GM23338 (cell line): ENCODE measurements around the gene VEGFC. TPM values are rescaled to one million over a fixed set of nuclear protein-coding genes. Genes with fewer than 3 reads are reported as not detected.

Experiments used
- ATAC-seq: fragments of 200-7000 bp; cut with Tn5 transposase; 3 replicates; pipeline ENCODE4 v1.9.1; 2020
- DNase-seq: peaks from one replicate; pipeline ENCODE4 v3.0.0-alpha.2; 2015; ENCODE audit warnings: low spot score
- H2AFZ ChIP-seq: fragments of 200-600 bp; sonication (generic); 2 replicates; pipeline ENCODE4 v1.8.0; 2016; ENCODE audit warnings: antibody characterized with exemption, mild to moderate bottlenecking, moderate library complexity
- H3F3A ChIP-seq: fragments of 200-600 bp; sonication (generic); replicated peaks from 2 replicates; pipeline ENCODE4 v1.8.0; 2017; ENCODE audit warnings: antibody characterized with exemption, mixed run types, low read depth
- H3K27ac ChIP-seq: fragments of 200-600 bp; sonication (generic); 2 replicates; pipeline ENCODE4 v1.6.1; 2016; ENCODE audit warnings: low read depth
- H3K27me3 ChIP-seq: fragments of 200-600 bp; sonication (generic); 2 replicates; pipeline ENCODE4 v1.8.0; 2016; ENCODE audit warnings: mild to moderate bottlenecking, mixed run types, moderate library complexity; ENCODE audit not compliant: insufficient read depth
- H3K36me3 ChIP-seq: fragments of 200-600 bp; sonication (generic); 2 replicates; pipeline ENCODE4 v1.8.0; 2016; ENCODE audit warnings: mild to moderate bottlenecking; ENCODE audit not compliant: insufficient read depth
- H3K4me1 ChIP-seq: fragments of 200-600 bp; sonication (generic); 2 replicates; pipeline ENCODE4 v1.8.0; 2016; ENCODE audit warnings: mild to moderate bottlenecking, moderate library complexity; ENCODE audit not compliant: insufficient read depth
- H3K4me2 ChIP-seq: fragments of 200-600 bp; sonication (generic); 2 replicates; pipeline ENCODE4 v1.7.1; 2017; ENCODE audit warnings: mixed run types
- H3K4me3 ChIP-seq: fragments of 200-600 bp; sonication (generic); 2 replicates; pipeline ENCODE4 v1.6.1; 2016; ENCODE audit warnings: mixed run types
- H3K79me2 ChIP-seq: fragments of 200-600 bp; sonication (generic); replicated peaks from 2 replicates; pipeline ENCODE4 v1.8.0; 2017; ENCODE audit warnings: mild to moderate bottlenecking; ENCODE audit not compliant: insufficient read depth
- H3K9me2 ChIP-seq: fragments of 200-600 bp; sonication (generic); 2 replicates; pipeline ENCODE4 v1.8.0; 2017; ENCODE audit not compliant: insufficient read depth
- H4K20me1 ChIP-seq: fragments of 200-600 bp; sonication (generic); replicated peaks from 2 replicates; pipeline ENCODE4 v1.8.0; 2017; ENCODE audit warnings: mild to moderate bottlenecking; ENCODE audit not compliant: insufficient read depth
- H3K27ac Mint-ChIP-seq: 2 replicates; pipeline ENCODE4 v1.8.0; 2020; ENCODE audit warnings: inconsistent platforms, mild to moderate bottlenecking, moderate library complexity, mixed read lengths
- H3K27me3 Mint-ChIP-seq: 3 replicates; pipeline ENCODE4 v1.8.0; 2022; ENCODE audit warnings: low read depth, mild to moderate bottlenecking, moderate library complexity, mixed read lengths, inconsistent platforms; ENCODE audit not compliant: insufficient read depth, poor library complexity
- H3K36me3 Mint-ChIP-seq: 3 replicates; pipeline ENCODE4 v1.8.0; 2021; ENCODE audit warnings: low read depth, mild to moderate bottlenecking, inconsistent platforms, moderate library complexity, mixed read lengths
- H3K4me1 Mint-ChIP-seq: 3 replicates; pipeline ENCODE4 v1.8.0; 2020; ENCODE audit warnings: mild to moderate bottlenecking, inconsistent platforms, mixed read lengths
- H3K4me3 Mint-ChIP-seq: 3 replicates; pipeline ENCODE4 v1.8.0; 2021; ENCODE audit warnings: moderate library complexity, mild to moderate bottlenecking, inconsistent platforms, mixed read lengths
- H3K9me3 Mint-ChIP-seq: 3 replicates; pipeline ENCODE4 v1.8.0; 2020; ENCODE audit warnings: moderate library complexity, mild to moderate bottlenecking, inconsistent platforms, mixed read lengths
- CREB1 ChIP-seq: fragments of 250-450 bp; sonication (Bioruptor Pico); IDR thresholded peaks from 2 replicates; pipeline ENCODE4 v1.5.0; 2020; ENCODE audit warnings: low read depth, mild to moderate bottlenecking, moderate library complexity
- EZH2phosphoT487 ChIP-seq: fragments of 200-600 bp; sonication (generic); IDR thresholded peaks from one replicate; pipeline ENCODE4 v1.8.1; 2018; ENCODE audit warnings: antibody characterized with exemption; ENCODE audit not compliant: unreplicated experiment
- NANOG ChIP-seq: IDR thresholded peaks from 2 replicates; pipeline ENCODE4 v1.6.1; 2016; ENCODE audit warnings: antibody characterized with exemption, borderline replicate concordance
- POLR2AphosphoS5 ChIP-seq: IDR thresholded peaks from 2 replicates; pipeline ENCODE4 v1.6.1; 2016; ENCODE audit warnings: antibody characterized with exemption, low read depth
- ZNF114 ChIP-seq: fragments of 250-450 bp; sonication (Bioruptor Pico); IDR thresholded peaks from 2 replicates; pipeline ENCODE4 v1.5.0; 2020; ENCODE audit warnings: mild to moderate bottlenecking, moderate library complexity
- ZNF331 ChIP-seq: fragments of 250-450 bp; sonication (Bioruptor Pico); IDR thresholded peaks from 2 replicates; pipeline ENCODE4 v1.5.0; 2020; ENCODE audit warnings: low read depth, mild to moderate bottlenecking, moderate library complexity
- polyA plus RNA-seq: library from polyadenylated mRNA; unstranded; fragments of >200 nt; fragmentation: Nextera tagmentation; extraction: Ambion mirVana; gene quantifications from 2 replicates; pipeline ENCODE4 v1.2.1, GENCODE V29; 2016
- total RNA-seq: library from RNA; depleted of rRNA; stranded (reverse); fragments of >200 nt; shearing (Covaris generic); gene quantifications from 2 replicates; pipeline ENCODE4 v1.2.3, GENCODE V29; 2014
- TF ChIP-seq, protein P1 (sequence below): fragments of 250-450 bp; sonication (Bioruptor Pico); IDR thresholded peaks from 2 replicates; pipeline ENCODE4 v1.5.0; 2020; ENCODE audit warnings: mild to moderate bottlenecking, moderate library complexity
- TF ChIP-seq, protein P2 (sequence below), 2 experiments: fragments of 200-600 bp in 1 of 2; sonication (generic) in 1 of 2; conservative IDR thresholded peaks; 2 replicates each; pipeline versions ENCODE4 v1.5.1 to v1.6.1; 2016 to 2017; ENCODE audit warnings: antibody characterized with exemption in 2 of 2, low read depth in 2 of 2, mild to moderate bottlenecking in 2 of 2, moderate library complexity in 1 of 2

VEGFC gene
- total and polyA plus RNA-seq, 2 experiments from 2014 or later: 0.87 to 1.1 TPM

DNA sequence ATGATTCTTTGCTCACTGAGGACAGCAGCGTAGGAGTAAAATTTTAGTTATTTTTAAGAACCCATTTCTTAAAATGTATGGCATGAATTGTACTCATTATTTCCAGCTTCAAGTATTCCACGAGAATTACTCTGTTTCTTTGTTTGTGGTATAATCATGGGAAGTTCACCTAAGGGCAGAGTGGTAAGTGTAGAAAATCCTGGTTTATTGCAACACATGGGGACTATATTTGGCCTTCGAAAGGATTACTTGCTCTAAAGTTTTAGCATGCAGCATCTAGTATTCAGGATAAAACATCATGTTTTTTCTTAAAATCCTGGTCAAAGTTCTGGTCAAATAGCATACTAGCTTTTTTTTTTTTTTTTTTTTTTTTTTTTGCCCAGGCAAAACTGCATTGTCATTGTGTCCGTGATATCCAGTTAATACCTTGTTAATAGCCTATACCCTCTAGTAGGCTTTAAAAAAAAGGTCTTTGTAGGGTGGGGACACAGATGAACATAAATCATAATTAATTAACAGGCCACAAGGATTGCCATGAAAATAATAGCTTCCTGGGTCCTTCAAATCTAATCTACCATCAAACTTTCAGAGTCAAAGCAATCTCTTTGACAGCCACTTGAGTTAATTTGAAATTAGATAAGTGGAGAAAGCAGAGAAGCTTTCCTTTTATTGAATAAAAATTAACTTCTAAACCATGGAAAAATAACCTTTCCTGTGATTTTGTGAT is 44.6 kb upstream of the VEGFC start:
- no peaks in the 10 kb centered on the region for H3F3A ChIP-seq
- Mint-ChIP-seq H3K9me3 (no peaks in the 10 kb centered on the region), H3K27ac (peak overlapping the region; percentile 39), H3K27me3 (no peaks in the 10 kb centered on the region), H3K4me3 (no peak overlapping the region), H3K4me1 (0 out of 3 replicates have a peak, but pooled peaks cover 2% of the 10 kb centered on the region), H3K36me3 (no peaks in the 10 kb centered on the region)
- no peak overlapping the region for H2AFZ ChIP-seq
- no peak overlapping the region for H3K4me3 ChIP-seq
- peaks cover 5% of the 10 kb centered on the region; the same call in 1 of the 2 replicates for H3K4me1 ChIP-seq
- no peak overlapping the region for H3K4me2 ChIP-seq
- ATAC-seq (no peak), DNase-seq (no peak)
- H4K20me1 ChIP-seq: no peaks in the 10 kb centered on the region
- no peaks in the 10 kb centered on the region for H3K9me2 ChIP-seq
- H3K36me3 ChIP-seq: no peaks in the 10 kb centered on the region
- TF ChIP-seq EZH2phosphoT487 (no peak), ZNF331 (CRISPR knock-in tag) (no peak), POLR2AphosphoS5 (no peak), CREB1 (CRISPR knock-in tag) (no peak), ZNF114 (CRISPR knock-in tag) (no peak), NANOG (no peak)
- TF ChIP-seq, protein P1, sequence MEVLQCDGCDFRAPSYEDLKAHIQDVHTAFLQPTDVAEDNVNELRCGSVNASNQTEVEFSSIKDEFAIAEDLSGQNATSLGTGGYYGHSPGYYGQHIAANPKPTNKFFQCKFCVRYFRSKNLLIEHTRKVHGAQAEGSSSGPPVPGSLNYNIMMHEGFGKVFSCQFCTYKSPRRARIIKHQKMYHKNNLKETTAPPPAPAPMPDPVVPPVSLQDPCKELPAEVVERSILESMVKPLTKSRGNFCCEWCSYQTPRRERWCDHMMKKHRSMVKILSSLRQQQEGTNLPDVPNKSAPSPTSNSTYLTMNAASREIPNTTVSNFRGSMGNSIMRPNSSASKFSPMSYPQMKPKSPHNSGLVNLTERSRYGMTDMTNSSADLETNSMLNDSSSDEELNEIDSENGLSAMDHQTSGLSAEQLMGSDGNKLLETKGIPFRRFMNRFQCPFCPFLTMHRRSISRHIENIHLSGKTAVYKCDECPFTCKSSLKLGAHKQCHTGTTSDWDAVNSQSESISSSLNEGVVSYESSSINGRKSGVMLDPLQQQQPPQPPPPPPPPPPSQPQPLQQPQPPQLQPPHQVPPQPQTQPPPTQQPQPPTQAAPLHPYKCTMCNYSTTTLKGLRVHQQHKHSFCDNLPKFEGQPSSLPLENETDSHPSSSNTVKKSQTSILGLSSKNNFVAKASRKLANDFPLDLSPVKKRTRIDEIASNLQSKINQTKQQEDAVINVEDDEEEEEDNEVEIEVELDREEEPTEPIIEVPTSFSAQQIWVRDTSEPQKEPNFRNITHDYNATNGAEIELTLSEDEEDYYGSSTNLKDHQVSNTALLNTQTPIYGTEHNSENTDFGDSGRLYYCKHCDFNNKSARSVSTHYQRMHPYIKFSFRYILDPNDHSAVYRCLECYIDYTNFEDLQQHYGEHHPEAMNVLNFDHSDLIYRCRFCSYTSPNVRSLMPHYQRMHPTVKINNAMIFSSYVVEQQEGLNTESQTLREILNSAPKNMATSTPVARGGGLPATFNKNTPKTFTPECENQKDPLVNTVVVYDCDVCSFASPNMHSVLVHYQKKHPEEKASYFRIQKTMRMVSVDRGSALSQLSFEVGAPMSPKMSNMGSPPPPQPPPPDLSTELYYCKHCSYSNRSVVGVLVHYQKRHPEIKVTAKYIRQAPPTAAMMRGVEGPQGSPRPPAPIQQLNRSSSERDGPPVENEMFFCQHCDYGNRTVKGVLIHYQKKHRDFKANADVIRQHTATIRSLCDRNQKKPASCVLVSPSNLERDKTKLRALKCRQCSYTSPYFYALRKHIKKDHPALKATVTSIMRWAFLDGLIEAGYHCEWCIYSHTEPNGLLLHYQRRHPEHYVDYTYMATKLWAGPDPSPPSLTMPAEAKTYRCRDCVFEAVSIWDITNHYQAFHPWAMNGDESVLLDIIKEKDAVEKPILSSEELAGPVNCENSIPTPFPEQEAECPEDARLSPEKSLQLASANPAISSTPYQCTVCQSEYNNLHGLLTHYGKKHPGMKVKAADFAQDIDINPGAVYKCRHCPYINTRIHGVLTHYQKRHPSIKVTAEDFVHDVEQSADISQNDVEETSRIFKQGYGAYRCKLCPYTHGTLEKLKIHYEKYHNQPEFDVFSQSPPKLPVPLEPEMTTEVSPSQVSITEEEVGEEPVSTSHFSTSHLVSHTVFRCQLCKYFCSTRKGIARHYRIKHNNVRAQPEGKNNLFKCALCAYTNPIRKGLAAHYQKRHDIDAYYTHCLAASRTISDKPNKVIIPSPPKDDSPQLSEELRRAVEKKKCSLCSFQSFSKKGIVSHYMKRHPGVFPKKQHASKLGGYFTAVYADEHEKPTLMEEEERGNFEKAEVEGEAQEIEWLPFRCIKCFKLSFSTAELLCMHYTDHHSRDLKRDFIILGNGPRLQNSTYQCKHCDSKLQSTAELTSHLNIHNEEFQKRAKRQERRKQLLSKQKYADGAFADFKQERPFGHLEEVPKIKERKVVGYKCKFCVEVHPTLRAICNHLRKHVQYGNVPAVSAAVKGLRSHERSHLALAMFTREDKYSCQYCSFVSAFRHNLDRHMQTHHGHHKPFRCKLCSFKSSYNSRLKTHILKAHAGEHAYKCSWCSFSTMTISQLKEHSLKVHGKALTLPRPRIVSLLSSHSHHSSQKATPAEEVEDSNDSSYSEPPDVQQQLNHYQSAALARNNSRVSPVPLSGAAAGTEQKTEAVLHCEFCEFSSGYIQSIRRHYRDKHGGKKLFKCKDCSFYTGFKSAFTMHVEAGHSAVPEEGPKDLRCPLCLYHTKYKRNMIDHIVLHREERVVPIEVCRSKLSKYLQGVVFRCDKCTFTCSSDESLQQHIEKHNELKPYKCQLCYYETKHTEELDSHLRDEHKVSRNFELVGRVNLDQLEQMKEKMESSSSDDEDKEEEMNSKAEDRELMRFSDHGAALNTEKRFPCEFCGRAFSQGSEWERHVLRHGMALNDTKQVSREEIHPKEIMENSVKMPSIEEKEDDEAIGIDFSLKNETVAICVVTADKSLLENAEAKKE (CRISPR knock-in tag): no peak
- TF ChIP-seq, protein P2, sequence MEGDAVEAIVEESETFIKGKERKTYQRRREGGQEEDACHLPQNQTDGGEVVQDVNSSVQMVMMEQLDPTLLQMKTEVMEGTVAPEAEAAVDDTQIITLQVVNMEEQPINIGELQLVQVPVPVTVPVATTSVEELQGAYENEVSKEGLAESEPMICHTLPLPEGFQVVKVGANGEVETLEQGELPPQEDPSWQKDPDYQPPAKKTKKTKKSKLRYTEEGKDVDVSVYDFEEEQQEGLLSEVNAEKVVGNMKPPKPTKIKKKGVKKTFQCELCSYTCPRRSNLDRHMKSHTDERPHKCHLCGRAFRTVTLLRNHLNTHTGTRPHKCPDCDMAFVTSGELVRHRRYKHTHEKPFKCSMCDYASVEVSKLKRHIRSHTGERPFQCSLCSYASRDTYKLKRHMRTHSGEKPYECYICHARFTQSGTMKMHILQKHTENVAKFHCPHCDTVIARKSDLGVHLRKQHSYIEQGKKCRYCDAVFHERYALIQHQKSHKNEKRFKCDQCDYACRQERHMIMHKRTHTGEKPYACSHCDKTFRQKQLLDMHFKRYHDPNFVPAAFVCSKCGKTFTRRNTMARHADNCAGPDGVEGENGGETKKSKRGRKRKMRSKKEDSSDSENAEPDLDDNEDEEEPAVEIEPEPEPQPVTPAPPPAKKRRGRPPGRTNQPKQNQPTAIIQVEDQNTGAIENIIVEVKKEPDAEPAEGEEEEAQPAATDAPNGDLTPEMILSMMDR (conservative IDR thresholded peaks at IDR 0.05; ENCODE audit: low read depth in 2 of 2): no peak
- no peaks in the 10 kb centered on the region for H3K27me3 ChIP-seq
- no peaks in the 10 kb centered on the region for H3K79me2 ChIP-seq
- no peak overlapping the region for H3K27ac ChIP-seq
